Hypothalamus (tissue), 51 donors: ENCODE results near the gene POTEC.
"Not testable (repeated sequence)": the region's sequence is repeated elsewhere in the genome, so short reads cannot be mapped to it uniquely, and the experiment has no call there.

ENCODE experiments used
- DNase-seq, 51 donors: peaks; one replicate each; lab custom pipeline; 2025; lab: John Stamatoyannopoulos, UW

Gene POTEC

DNA sequence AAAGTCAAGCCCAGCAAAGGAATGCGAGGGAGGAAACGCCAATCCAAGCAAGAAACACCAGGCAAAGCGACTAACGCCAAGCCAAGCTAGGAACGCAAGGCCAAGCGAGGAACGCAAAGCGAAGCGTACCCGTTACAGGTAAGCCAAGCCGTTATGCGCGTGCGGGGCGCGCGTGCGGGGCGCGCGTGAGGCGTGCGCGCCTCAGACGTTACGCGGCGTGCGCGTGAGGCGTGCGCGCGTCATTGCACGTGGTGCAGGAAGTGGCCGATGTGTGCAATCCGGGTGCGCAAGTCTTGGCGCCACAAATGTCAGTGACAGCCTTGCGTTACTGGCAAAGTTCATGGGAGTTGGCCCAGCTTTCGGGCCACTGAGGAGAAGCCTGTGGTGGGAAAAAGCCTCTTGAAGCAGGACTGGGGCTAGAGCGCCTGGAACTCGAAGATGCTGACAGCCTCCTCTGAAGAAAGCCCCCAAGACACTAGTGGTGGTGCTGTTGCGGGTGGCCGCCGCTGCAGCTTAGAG, at the start of gene POTEC:
Gene POTEC, minus strand, starts transcription at position 155 of the 519 bp plus-strand sequence. CDS start 454 bp downstream, outside the sequence.
- DNase-seq: not testable (repeated sequence)

GRCh38 chr18:14577971-14578370, 34.6 kb upstream of the POTEC start:
- DNase-seq: no peak

DNA sequence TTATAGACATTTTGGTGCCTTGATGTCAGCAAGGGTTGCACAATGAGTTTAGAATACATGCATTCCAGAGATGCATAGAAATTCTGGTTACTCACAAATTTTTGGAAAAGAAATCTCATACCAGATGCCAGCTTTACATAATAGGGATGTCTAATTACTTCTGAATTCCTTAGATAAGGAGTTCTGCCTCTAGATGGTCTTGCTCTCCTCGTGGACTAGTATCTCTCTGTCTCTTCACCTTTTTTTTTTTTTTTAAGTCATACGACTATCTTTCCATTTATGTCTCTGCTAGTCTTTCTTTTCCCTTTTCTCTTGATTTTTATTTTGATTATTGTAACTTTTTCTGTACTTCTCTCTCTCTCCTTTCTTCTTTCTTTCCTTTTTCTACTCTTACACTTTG, 16.1 kb upstream of the POTEC start:
- DNase-seq: not testable (repeated sequence)

DNA sequence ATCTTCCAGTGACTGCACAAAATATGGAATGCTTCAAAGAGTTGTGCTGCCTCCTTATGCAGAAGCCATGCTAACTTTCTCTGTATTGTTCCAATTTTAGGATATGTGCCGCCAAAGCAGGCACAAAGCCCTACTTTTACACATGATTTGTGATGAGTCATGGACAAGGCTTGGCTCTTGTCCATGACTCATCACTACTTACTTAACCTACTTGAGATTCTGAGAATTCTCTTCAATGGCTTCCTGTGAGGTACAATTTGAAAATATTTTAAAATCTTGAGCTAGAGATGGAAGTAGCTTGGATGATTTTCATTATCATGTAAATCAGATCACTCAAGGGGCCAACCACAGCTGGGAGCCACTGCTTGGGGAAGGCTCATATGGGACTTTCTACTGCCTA, 11.7 kb downstream of the POTEC start:
- DNase-seq: not testable (repeated sequence)

DNA sequence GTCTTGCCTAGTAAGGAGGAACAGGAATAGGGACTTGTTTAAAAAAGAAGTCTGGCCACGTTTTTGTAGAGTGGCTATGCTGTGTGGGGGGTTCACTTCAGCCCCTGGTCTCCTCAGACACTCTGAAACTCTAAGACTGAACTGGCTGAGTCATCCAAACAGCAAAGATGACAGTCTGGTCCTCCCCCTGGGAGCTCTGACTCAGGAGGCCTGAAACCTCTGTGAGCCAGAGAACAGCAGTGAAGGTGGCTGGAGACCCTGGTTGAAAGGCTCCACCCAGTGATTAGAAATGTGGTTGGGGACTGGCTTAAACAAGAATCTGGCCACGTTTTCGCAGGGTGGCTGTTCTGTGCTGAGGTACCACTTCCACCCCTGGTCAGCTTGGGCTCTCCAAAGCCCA, 32.7 kb downstream of the POTEC start:
- DNase-seq: not testable (repeated sequence)

- DNase-seq: not testable (repeated sequence)
Observed at GRCh38 chr18:14503691-14504090, 39.7 kb downstream of the POTEC start.

- DNase-seq: not testable (repeated sequence)
Observed at GRCh38 chr18:14501894-14502293, 41.5 kb downstream of the POTEC start.

DNA sequence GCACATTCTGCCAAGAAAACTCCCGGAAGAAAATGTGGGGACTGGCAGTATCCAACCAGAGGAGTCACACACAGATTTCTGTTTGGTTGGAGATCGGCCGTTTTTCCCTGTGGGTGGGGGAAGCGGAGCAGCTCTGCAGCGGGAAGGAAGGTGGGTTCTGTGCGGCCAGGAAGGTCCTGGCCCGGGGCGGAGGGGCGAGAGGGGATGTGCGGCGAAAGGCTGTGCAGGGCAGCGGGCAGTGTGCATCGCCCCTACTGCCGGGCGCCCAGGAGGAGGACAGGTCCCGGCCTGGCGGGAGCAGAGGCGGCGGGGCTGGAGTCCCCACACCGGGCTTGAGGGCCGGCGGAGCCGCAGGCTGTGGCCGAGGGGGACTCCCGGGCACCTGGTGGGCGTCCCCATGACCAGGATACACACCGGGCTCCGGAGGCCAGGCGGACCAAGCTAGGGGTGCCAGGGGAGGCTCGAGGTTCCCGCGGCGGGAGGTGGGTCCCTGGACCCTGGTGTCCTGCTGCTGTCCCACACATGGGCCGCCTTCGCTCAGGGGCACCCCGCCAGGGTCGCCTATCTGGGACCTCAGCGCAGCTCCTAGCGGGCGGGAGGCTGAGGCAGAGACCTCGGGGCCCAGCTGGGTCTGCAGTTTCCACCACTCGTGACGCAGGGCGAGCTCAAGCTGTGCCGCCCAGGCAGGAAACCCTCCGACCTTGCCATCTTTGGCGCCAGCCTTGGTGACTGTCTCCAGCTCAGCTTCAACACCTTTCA, 54.0 kb downstream of the POTEC start:
- DNase-seq: not testable (repeated sequence)

DNA sequence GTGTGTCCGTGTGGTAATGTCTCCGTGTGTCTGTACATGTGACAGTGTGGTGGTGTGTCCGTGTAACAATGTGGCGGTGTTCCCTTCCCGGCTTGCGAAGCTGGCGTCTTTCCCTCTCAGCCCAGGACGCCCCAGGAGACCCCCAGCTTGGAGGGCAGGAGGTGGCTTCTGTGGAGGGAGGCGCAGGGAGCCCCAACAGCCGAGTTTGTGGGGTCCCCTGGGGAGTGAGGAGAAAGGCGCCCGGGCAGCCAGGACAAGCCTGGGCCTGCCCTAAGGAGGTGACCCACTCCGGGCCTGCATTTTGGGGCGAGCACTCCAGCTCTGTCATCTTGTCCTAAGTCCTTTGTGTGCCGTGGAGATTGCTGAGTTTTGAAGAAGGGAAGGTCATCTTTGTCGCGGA, 54.6 kb downstream of the POTEC start:
- not testable (repeated sequence) for DNase-seq

GRCh38 chr18:14486926-14487580, 56.3 kb downstream of the POTEC start:
- DNase-seq: not testable (repeated sequence)

GRCh38 chr18:14479076-14479475, 64.3 kb downstream of the POTEC start:
- DNase-seq: not testable (repeated sequence)

GRCh38 chr18:14475520-14475919, 67.9 kb downstream of the POTEC start:
- DNase-seq: not testable (repeated sequence)

- not testable (repeated sequence) for DNase-seq
Observed at GRCh38 chr18:14474752-14475151, 68.6 kb downstream of the POTEC start.

- not testable (repeated sequence) for DNase-seq
Observed at GRCh38 chr18:14474007-14474720, 69.2 kb downstream of the POTEC start.

GRCh38 chr18:14473250-14474006, 70.0 kb downstream of the POTEC start:
- DNase-seq: not testable (repeated sequence)

- DNase-seq: not testable (repeated sequence)
Observed at GRCh38 chr18:14471286-14471685, 72.1 kb downstream of the POTEC start.

DNA sequence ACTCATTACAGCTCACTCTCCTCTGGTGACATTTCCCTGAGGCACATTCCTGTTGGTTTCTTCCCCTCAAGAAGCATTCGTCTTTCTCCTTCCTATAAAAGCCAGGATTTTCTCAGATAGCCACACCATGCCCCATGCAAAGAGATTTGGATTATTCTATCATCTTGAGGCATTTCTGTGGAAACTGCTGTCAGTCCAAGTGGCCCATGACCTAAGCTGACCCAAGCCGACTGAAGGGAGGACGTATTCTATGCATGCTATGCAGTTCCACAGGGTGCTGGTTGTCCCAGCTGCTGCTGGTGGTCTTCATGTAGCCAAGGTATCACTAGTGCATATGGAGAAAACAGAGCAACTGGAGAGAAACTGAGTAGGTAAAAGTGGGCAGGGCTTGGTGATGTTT, 73.0 kb downstream of the POTEC start:
- DNase-seq: not testable (repeated sequence)

- not testable (repeated sequence) for DNase-seq
Observed at GRCh38 chr18:14470046-14470445, 73.4 kb downstream of the POTEC start.

GRCh38 chr18:14465989-14466388, 77.4 kb downstream of the POTEC start:
- DNase-seq: not testable (repeated sequence)
